ENCODE results near the gene ANXA9. TPM values are rescaled to one million over a fixed set of nuclear protein-coding genes. Genes with fewer than 3 reads are reported as not detected.

ANXA9 gene
- total and polyA plus RNA-seq, 2 of the 4 experiments (the other 2 are of a cell fraction) = 0.21 to 0.36 TPM

DNA sequence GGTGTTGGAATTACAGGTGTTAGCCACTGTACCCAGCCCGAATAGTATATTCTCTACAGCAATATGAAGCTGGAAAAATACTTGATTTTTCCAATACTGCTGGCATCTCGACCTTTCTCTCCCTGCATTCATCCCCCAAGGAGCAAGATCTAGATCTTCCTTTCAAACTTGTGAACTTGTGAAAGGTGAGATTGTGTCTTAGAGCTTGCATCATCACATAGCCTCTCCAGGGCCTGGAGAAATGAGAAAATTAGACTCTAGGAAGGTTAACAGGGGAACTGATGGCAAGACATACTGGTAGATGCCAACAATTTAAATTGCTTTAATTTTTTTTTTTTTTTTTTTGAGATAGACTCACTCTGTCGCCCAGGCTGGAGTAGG lies 28.2 kb downstream of the ANXA9 start:
- Histone ChIP-seq H4K5ac (ENCODE audit: low read depth, low read length) (no peak overlapping the region), H3K9ac (ENCODE audit: low read depth, low read length) (no peak overlapping the region), H4K91ac (ENCODE audit: insufficient read depth, low read depth, low read length) (no peak overlapping the region), H3K27ac (ENCODE audit: insufficient read depth, low read length) (no peak overlapping the region), H3K9me1 (ENCODE audit: insufficient read depth, low read length) (peaks cover 11% of the 10 kb centered on the region), H3K4ac (ENCODE audit: low read depth, low read length) (no peak overlapping the region), H3K4me1 (ENCODE audit: control insufficient read depth, insufficient read depth, low read length) (peaks cover 5% of the 10 kb centered on the region; the same call in 1 of the 2 replicates), H3K23ac (ENCODE audit: low read depth, low read length) (no peak overlapping the region), H2AK9ac (replicated peaks; ENCODE audit: low read depth, low read length, poor library complexity) (no peak overlapping the region), H3K27me3 (ENCODE audit: control insufficient read depth, insufficient read depth, low read length) (no peaks in the 10 kb centered on the region), H3K56ac (ENCODE audit: extremely low read depth, insufficient read depth, low read length) (no peak overlapping the region), H2AFZ (replicated peaks; ENCODE audit: low read length, poor library complexity) (no peak overlapping the region), H3K79me1 (ENCODE audit: low read depth in 1 of 2, low read length in 2 of 2) (peaks cover 16 to 52% of the 10 kb centered on the region in 2 experiments), H2BK120ac (ENCODE audit: low read depth, low read length) (no peak overlapping the region), H3K4me2 (ENCODE audit: low read depth, low read length) (no peak overlapping the region), H2BK5ac (ENCODE audit: low read depth, low read length, poor library complexity, severe bottlenecking) (no peak overlapping the region), H3K9me3 (ENCODE audit: control insufficient read depth, insufficient read depth, low read length) (no peaks in the 10 kb centered on the region), H3K4me3 (ENCODE audit: insufficient read depth, low read depth, low read length) (no peak overlapping the region), H3K18ac (ENCODE audit: low read depth, low read length) (no peak overlapping the region), H4K8ac (ENCODE audit: low read depth in 2 of 2, low read length in 2 of 2) (no peak overlapping the region), H2BK20ac (ENCODE audit: low read depth, low read length) (no peak overlapping the region), H2AK5ac (ENCODE audit: low read depth, low read length) (no peak overlapping the region), H3K14ac (replicated peaks; ENCODE audit: low read depth, low read length) (no peak overlapping the region), H4K20me1 (ENCODE audit: insufficient read depth, low read length) (no peaks in the 10 kb centered on the region), H2BK15ac (ENCODE audit: low read depth, low read length) (no peak overlapping the region), H3K36me3 (ENCODE audit: control insufficient read depth, insufficient read depth, low read length) (no peaks in the 10 kb centered on the region)
- CTCF ChIA-PET = interaction anchor here (1.0 kb wide), 1 partner anchor 49 kb away, joined by 5 read pairs; the partner anchor contains the start of gene CDC42SE1
- intact Hi-C loops (cut with micrococcal nuclease) = no loop called here
- TF ChIP-seq MAFK (IDR thresholded peaks at IDR 0.05; ENCODE audit: low read depth, low read length) (no peak), MAZ (IDR thresholded peaks at IDR 0.05; ENCODE audit: borderline replicate concordance, low read depth, low read length) (no peak), MXI1 (IDR thresholded peaks at IDR 0.05; ENCODE audit: borderline replicate concordance, low read depth, low read length) (no peak), NFE2L2 (IDR thresholded peaks at IDR 0.05; ENCODE audit: low read depth, low read length) (no peak), RAD21 (IDR thresholded peaks at IDR 0.05; ENCODE audit: low read length) (no peak), BHLHE40 (IDR thresholded peaks at IDR 0.05; ENCODE audit: low read depth, low read length) (no peak), RCOR1 (IDR thresholded peaks at IDR 0.05; ENCODE audit: insufficient replicate concordance, low read length) (no peak), CEBPB (IDR thresholded peaks at IDR 0.05; ENCODE audit: low read depth, low read length) (no peak), CHD1 (IDR thresholded peaks at IDR 0.05; ENCODE audit: low read depth, low read length) (no peak), POLR2A (IDR thresholded peaks at IDR 0.05; ENCODE audit: low read depth, low read length) (no peak), SMC3 (IDR thresholded peaks at IDR 0.05; ENCODE audit: low read depth, low read length) (no peak), RFX5 (IDR thresholded peaks at IDR 0.05; ENCODE audit: low read depth, low read length) (no peak), FOS (IDR thresholded peaks at IDR 0.05; ENCODE audit: low read depth, low read length) (no peak)
- TF ChIP-seq, protein P1, sequence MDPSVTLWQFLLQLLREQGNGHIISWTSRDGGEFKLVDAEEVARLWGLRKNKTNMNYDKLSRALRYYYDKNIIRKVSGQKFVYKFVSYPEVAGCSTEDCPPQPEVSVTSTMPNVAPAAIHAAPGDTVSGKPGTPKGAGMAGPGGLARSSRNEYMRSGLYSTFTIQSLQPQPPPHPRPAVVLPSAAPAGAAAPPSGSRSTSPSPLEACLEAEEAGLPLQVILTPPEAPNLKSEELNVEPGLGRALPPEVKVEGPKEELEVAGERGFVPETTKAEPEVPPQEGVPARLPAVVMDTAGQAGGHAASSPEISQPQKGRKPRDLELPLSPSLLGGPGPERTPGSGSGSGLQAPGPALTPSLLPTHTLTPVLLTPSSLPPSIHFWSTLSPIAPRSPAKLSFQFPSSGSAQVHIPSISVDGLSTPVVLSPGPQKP (IDR thresholded peaks at IDR 0.05; ENCODE audit: borderline replicate concordance, low read depth, low read length) = no peak
- TF ChIP-seq, protein P2, sequence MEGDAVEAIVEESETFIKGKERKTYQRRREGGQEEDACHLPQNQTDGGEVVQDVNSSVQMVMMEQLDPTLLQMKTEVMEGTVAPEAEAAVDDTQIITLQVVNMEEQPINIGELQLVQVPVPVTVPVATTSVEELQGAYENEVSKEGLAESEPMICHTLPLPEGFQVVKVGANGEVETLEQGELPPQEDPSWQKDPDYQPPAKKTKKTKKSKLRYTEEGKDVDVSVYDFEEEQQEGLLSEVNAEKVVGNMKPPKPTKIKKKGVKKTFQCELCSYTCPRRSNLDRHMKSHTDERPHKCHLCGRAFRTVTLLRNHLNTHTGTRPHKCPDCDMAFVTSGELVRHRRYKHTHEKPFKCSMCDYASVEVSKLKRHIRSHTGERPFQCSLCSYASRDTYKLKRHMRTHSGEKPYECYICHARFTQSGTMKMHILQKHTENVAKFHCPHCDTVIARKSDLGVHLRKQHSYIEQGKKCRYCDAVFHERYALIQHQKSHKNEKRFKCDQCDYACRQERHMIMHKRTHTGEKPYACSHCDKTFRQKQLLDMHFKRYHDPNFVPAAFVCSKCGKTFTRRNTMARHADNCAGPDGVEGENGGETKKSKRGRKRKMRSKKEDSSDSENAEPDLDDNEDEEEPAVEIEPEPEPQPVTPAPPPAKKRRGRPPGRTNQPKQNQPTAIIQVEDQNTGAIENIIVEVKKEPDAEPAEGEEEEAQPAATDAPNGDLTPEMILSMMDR (conservative IDR thresholded peaks at IDR 0.05; ENCODE audit: low read depth, low read length) = no peak
- TF ChIP-seq, protein P3, sequence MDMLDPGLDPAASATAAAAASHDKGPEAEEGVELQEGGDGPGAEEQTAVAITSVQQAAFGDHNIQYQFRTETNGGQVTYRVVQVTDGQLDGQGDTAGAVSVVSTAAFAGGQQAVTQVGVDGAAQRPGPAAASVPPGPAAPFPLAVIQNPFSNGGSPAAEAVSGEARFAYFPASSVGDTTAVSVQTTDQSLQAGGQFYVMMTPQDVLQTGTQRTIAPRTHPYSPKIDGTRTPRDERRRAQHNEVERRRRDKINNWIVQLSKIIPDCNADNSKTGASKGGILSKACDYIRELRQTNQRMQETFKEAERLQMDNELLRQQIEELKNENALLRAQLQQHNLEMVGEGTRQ (IDR thresholded peaks at IDR 0.05; ENCODE audit: low read depth, low read length) = no peak
- dilution Hi-C loops (cut with HindIII; ENCODE audit: low sequenced_read_pairs, unreplicated experiment) = no loop called here
- ATAC-seq (ENCODE audit: low read depth) (no peak), DNase-seq (no peak)
- POLR2A ChIA-PET (ENCODE audit: unreplicated experiment) = no interaction called here
- in situ Hi-C loops (cut with MboI; ENCODE audit: low sequenced_read_pairs) = no loop called here
- BruUV-seq (replicated peaks) = no TSS peak
- no CpG with 5 or more reads among the region's 3 CpGs for WGBS, 2 experiments (ENCODE audit: extremely low coverage in 2 of 2, insufficient read length in 1 of 2)

Measured in IMR-90 (cell line).